PC-9 (cell line): Measurements from ENCODE around the gene MYBL2. TPM values are rescaled to one million over a fixed set of nuclear protein-coding genes. Genes with fewer than 3 reads are reported as not detected.

Source experiments
- BruUV-seq: library from RNA; stranded (reverse); fragments of 400-500 nt; replicated peaks from 2 replicates; lab custom pipeline; 2021; lab: Mats Ljungman, UMichigan
- CTCF ChIA-PET: fragments of 300-600 bp; sonication (Branson Sonifier 250); formaldehyde crosslinking; loops from one replicate; lab custom pipeline; 2022; ENCODE audit warnings: antibody characterized with exemption; lab: Charles Lee
- POLR2A ChIA-PET: fragments of 300-600 bp; sonication (Branson Sonifier 250); formaldehyde crosslinking; loops from one replicate; lab custom pipeline; 2022; ENCODE audit warnings: antibody characterized with exemption; ENCODE audit not compliant: unreplicated experiment; lab: Charles Lee
- DNase-seq, 2 experiments: peaks; one replicate each; pipeline versions ENCODE4 v3.0.0 to v3.0.0-alpha.2; 2015 to 2022; ENCODE audit warnings: mixed read lengths in 1 of 2
- H2AFZ ChIP-seq: fragments of 200-600 bp; sonication (generic); 2 replicates; pipeline ENCODE4 v1.8.1; 2017; ENCODE audit warnings: antibody characterized with exemption
- H3F3A ChIP-seq: fragments of 200-600 bp; sonication (generic); 2 replicates; pipeline ENCODE4 v1.8.1; 2017; ENCODE audit warnings: antibody characterized with exemption, mild to moderate bottlenecking, low read depth; ENCODE audit not compliant: insufficient read depth
- H3K27ac ChIP-seq: fragments of 200-600 bp; sonication (generic); 2 replicates; pipeline ENCODE4 v1.6.1; 2016; ENCODE audit warnings: mixed run types
- H3K27me3 ChIP-seq: fragments of 200-600 bp; sonication (generic); 2 replicates; pipeline ENCODE4 v1.6.1; 2016; ENCODE audit warnings: low read depth, mixed run types; ENCODE audit not compliant: insufficient read depth
- H3K36me3 ChIP-seq: fragments of 200-600 bp; sonication (generic); 2 replicates; pipeline ENCODE4 v1.6.1; 2016; ENCODE audit warnings: low read depth, mixed run types
- H3K4me1 ChIP-seq: fragments of 200-600 bp; sonication (generic); replicated peaks from 2 replicates; pipeline ENCODE4 v1.6.1; 2016; ENCODE audit warnings: mixed run types; ENCODE audit not compliant: insufficient read depth
- H3K4me2 ChIP-seq: fragments of 200-600 bp; sonication (generic); 2 replicates; pipeline ENCODE4 v1.6.1; 2017; ENCODE audit warnings: mixed run types
- H3K4me3 ChIP-seq: fragments of 200-600 bp; sonication (generic); 2 replicates; pipeline ENCODE4 v1.6.1; 2016; ENCODE audit warnings: mixed run types
- H3K79me2 ChIP-seq: fragments of 200-600 bp; sonication (generic); 2 replicates; pipeline ENCODE4 v1.6.1; 2017; ENCODE audit warnings: low read depth, mixed run types
- H3K9me2 ChIP-seq: fragments of 200-600 bp; sonication (generic); 2 replicates; pipeline ENCODE4 v1.8.1; 2017; ENCODE audit warnings: mild to moderate bottlenecking; ENCODE audit not compliant: insufficient read depth
- H3K9me3 ChIP-seq: fragments of 200-600 bp; sonication (generic); 2 replicates; pipeline ENCODE4 v1.8.1; 2016; ENCODE audit warnings: low read depth; ENCODE audit not compliant: insufficient read depth
- H4K20me1 ChIP-seq: fragments of 200-600 bp; sonication (generic); 2 replicates; pipeline ENCODE4 v1.8.1; 2017; ENCODE audit not compliant: insufficient read depth
- CTCF ChIP-seq: fragments of 200-600 bp; sonication (generic); conservative IDR thresholded peaks from 2 replicates; pipeline ENCODE4 v1.6.1; 2017; ENCODE audit warnings: mixed run types, antibody characterized with exemption, mild to moderate bottlenecking, moderate library complexity
- EZH2 ChIP-seq: fragments of 200-600 bp; sonication (generic); IDR thresholded peaks from 2 replicates; pipeline ENCODE4 v1.8.0; 2017; ENCODE audit warnings: antibody characterized with exemption, low read depth
- intact Hi-C: fragments of 100-400 bp; cut with micrococcal nuclease; formaldehyde crosslinking; loops from one replicate; pipeline ENCODE4 v1.10.0; 2022; ENCODE audit not compliant: unreplicated experiment
- total RNA-seq: library from RNA; stranded (reverse); gene quantifications from 2 replicates; pipeline ENCODE4 v1.2.3, GENCODE V29; 2021

The MYBL2 gene
- total RNA-seq, 1 experiment from 2014 or later = 152 TPM

- intact Hi-C loops = no loop called here
- no peak overlapping the region for H2AFZ ChIP-seq
- no peaks in the 10 kb centered on the region for H3K27me3 ChIP-seq
- TF ChIP-seq EZH2 (no peak), CTCF (no peak)
- no peak overlapping the region for H3K27ac ChIP-seq
- H3K4me3 ChIP-seq = no peak overlapping the region
- H4K20me1 ChIP-seq = no peaks in the 10 kb centered on the region
- BruUV-seq = no TSS peak
- DNase-seq = peak; percentile 56 to 59
- H3F3A ChIP-seq = 0 out of 2 replicates have a peak, but pooled peaks cover 7% of the 10 kb centered on the region
- no peaks in the 10 kb centered on the region for H3K79me2 ChIP-seq
- no peaks in the 10 kb centered on the region for H3K9me3 ChIP-seq
- H3K9me2 ChIP-seq = no peaks in the 10 kb centered on the region
- ChIA-PET CTCF (no interaction called here), POLR2A (interaction anchor here (0.6 to 0.7 kb wide), 2 partner anchors 8 to 76 kb away, joined by 4 read pairs; no protein-coding TSS in a partner anchor)
- no peak overlapping the region for H3K4me2 ChIP-seq
- H3K36me3 ChIP-seq = no peaks in the 10 kb centered on the region
- peaks cover 37% of the 10 kb centered on the region for H3K4me1 ChIP-seq
Observed at GRCh38 chr20:43744151-43744611, 77.3 kb downstream of the MYBL2 start.

GRCh38 chr20:43744966-43745730, 78.2 kb downstream of the MYBL2 start:
- Histone ChIP-seq H3K27ac (no peak overlapping the region), H3K4me2 (no peak overlapping the region), H3K36me3 (no peaks in the 10 kb centered on the region), H3K4me3 (no peak overlapping the region), H3K9me3 (no peaks in the 10 kb centered on the region), H4K20me1 (no peaks in the 10 kb centered on the region), H3K4me1 (peaks cover 39% of the 10 kb centered on the region), H3K27me3 (no peaks in the 10 kb centered on the region), H2AFZ (no peak overlapping the region), H3K79me2 (no peaks in the 10 kb centered on the region), H3F3A (peaks cover 9% of the 10 kb centered on the region; the same call in 1 of the 2 replicates), H3K9me2 (no peaks in the 10 kb centered on the region)
- no peak for TF ChIP-seq CTCF
- no peak for TF ChIP-seq EZH2
- CTCF ChIA-PET = no interaction called here
- DNase-seq = no peak
- intact Hi-C loops = no loop called here
- POLR2A ChIA-PET = no interaction called here
- BruUV-seq = no TSS peak

- no peaks in the 10 kb centered on the region for H3K36me3 ChIP-seq
- H3K27me3 ChIP-seq = no peaks in the 10 kb centered on the region
- no peaks in the 10 kb centered on the region for H3K79me2 ChIP-seq
- peaks cover 23% of the 10 kb centered on the region; the same call in 1 of the 2 replicates for H3F3A ChIP-seq
- BruUV-seq = TSS peak; percentile 77
- peak overlapping the region; percentile 65 for H2AFZ ChIP-seq
- CTCF ChIA-PET = interaction anchor here (0.6 to 0.9 kb wide), 3 partner anchors 50 to 298 kb away, joined by 3 to 5 read pairs (median 3); no protein-coding TSS in a partner anchor
- peak in 1 of 2 experiments; percentile 49 for DNase-seq
- no peak overlapping the region; the same call in 1 of the 2 replicates for H3K4me3 ChIP-seq
- TF ChIP-seq CTCF (no peak), EZH2 (no peak)
- H3K27ac ChIP-seq = peak overlapping the region; percentile 68
- POLR2A ChIA-PET = interaction anchor here (0.6 to 1.0 kb wide), 5 partner anchors 12 to 243 kb away, joined by 4 to 18 read pairs (median 9); no protein-coding TSS in a partner anchor
- H3K9me3 ChIP-seq = no peaks in the 10 kb centered on the region
- no peaks in the 10 kb centered on the region for H3K9me2 ChIP-seq
- peaks cover 52% of the 10 kb centered on the region for H3K4me1 ChIP-seq
- intact Hi-C loops = loop anchor here (1.0 to 2.0 kb wide), 3 partner anchors 208 to 458 kb away; no protein-coding TSS in a partner anchor
- H4K20me1 ChIP-seq = no peaks in the 10 kb centered on the region
- H3K4me2 ChIP-seq = peak overlapping the region; percentile 67
Observed at GRCh38 chr20:43746344-43747137, 79.6 kb downstream of the MYBL2 start.
